Measurements from ENCODE around the gene ILF2.

GRCh38 chr1:153647346-153647714 lies 23.5 kb downstream of the ILF2 start:
- TF ChIP-seq MAX (IDR thresholded peaks at IDR 0.05): no peak
- TF ChIP-seq MYC (IDR thresholded peaks at IDR 0.05; ENCODE audit: borderline replicate concordance, low read length): no peak
- no peak for TF ChIP-seq CTCF (IDR thresholded peaks at IDR 0.05)
- TF ChIP-seq ZC3H11A (IDR thresholded peaks at IDR 0.05): no peak
- no peak for TF ChIP-seq RAD21 (conservative IDR thresholded peaks at IDR 0.05 in 1 of 2, IDR thresholded peaks at IDR 0.05 in 1 of 2)
- no peak for TF ChIP-seq HEYL (CRISPR knock-in tag; IDR thresholded peaks at IDR 0.05)
- no peak for TF ChIP-seq POLR2A (IDR thresholded peaks at IDR 0.05; ENCODE audit: low read length)
- no peak for TF ChIP-seq CBX8 (IDR thresholded peaks at IDR 0.05)
- TF ChIP-seq BHLHE40 (IDR thresholded peaks at IDR 0.05; ENCODE audit: low read depth, low read length): no peak
- no peak for TF ChIP-seq KDM1A (IDR thresholded peaks at IDR 0.05; ENCODE audit: low read depth)
- TF ChIP-seq GATA3 (IDR thresholded peaks at IDR 0.05; ENCODE audit: borderline replicate concordance): no peak
- no peak for TF ChIP-seq CEBPB (IDR thresholded peaks at IDR 0.05)
- TF ChIP-seq HOXA7 (CRISPR knock-in tag; IDR thresholded peaks at IDR 0.05): no peak
- no peak for TF ChIP-seq E2F6 (IDR thresholded peaks at IDR 0.05; ENCODE audit: borderline replicate concordance, low read depth)
